H1 (cell line): ENCODE results near the gene NCF2. TPM values are rescaled to one million over a fixed set of nuclear protein-coding genes. Genes with fewer than 3 reads are reported as not detected.

Experiments
- CTCF ChIA-PET: fragments of 300-600 bp; sonication (Branson Sonifier 250); formaldehyde crosslinking; loops from one replicate; lab custom pipeline; 2021; ENCODE audit not compliant: partially characterized antibody; lab: Charles Lee
- POLR2A ChIA-PET: fragments of 300-600 bp; sonication (Branson Sonifier 250); formaldehyde crosslinking; loops from one replicate; lab custom pipeline; 2021; ENCODE audit warnings: inconsistent platforms; ENCODE audit not compliant: partially characterized antibody; lab: Charles Lee
- DNase-seq, 2 experiments: peaks; one replicate each; pipeline versions ENCODE4 v3.0.0 to v3.0.0-alpha.2; 2010 to 2022; ENCODE audit warnings: low spot score in 2 of 2, low read depth in 1 of 2, mixed read lengths in 1 of 2
- FAIRE-seq: peaks from 2 replicates; lab custom pipeline; 2011; peaks lifted over from hg19 to GRCh38; lab: Jason Lieb, UNC
- H2AFZ ChIP-seq: 2 replicates; pipeline ENCODE4 v1.8.1; 2012; ENCODE audit warnings: low read length, inconsistent platforms
- H2AK5ac ChIP-seq: 2 replicates; pipeline ENCODE4 v1.6.1; 2013; ENCODE audit warnings: low read depth, low read length
- H2BK120ac ChIP-seq: replicated peaks from 2 replicates; pipeline ENCODE3; 2013; ENCODE audit warnings: low read depth, low read length, inconsistent platforms
- H2BK12ac ChIP-seq: 2 replicates; pipeline ENCODE4 v1.6.1; 2013; ENCODE audit warnings: low read depth, low read length
- H2BK15ac ChIP-seq: 2 replicates; pipeline ENCODE4 v1.6.1; 2013; ENCODE audit warnings: low read length
- H2BK20ac ChIP-seq: 2 replicates; pipeline ENCODE4 v1.6.1; 2013; ENCODE audit warnings: low read length
- H2BK5ac ChIP-seq: 2 replicates; pipeline ENCODE4 v1.6.1; 2013; ENCODE audit warnings: low read depth, low read length
- H3K14ac ChIP-seq: 2 replicates; pipeline ENCODE4 v1.6.1; 2013; ENCODE audit warnings: inconsistent platforms; ENCODE audit not compliant: insufficient read length
- H3K18ac ChIP-seq: 2 replicates; pipeline ENCODE4 v1.6.1; 2013; ENCODE audit warnings: low read length; ENCODE audit errors: extremely low read depth
- H3K23ac ChIP-seq: 2 replicates; pipeline ENCODE4 v1.6.1; 2013; ENCODE audit warnings: inconsistent platforms; ENCODE audit not compliant: insufficient read length
- H3K23me2 ChIP-seq: 2 replicates; pipeline ENCODE4 v1.6.1; 2013; ENCODE audit warnings: low read depth, low read length
- H3K27ac ChIP-seq: 2 replicates; pipeline ENCODE4 v1.6.1; 2011; ENCODE audit warnings: low read depth, low read length, inconsistent platforms
- H3K27me3 ChIP-seq, 4 experiments: replicated peaks in 1 of 4; 1 replicate in 1 of 4; 2 replicates in 3 of 4; pipeline versions ENCODE4 v1.6.1 to v1.8.1; 2011 to 2013; ENCODE audit warnings: low read length in 3 of 4, mild to moderate bottlenecking in 3 of 4, inconsistent platforms in 2 of 4, mixed read lengths in 2 of 4, moderate library complexity in 1 of 4; ENCODE audit not compliant: control insufficient read depth in 3 of 4, insufficient read depth in 3 of 4; ENCODE audit errors: extremely low read depth in 1 of 4
- H3K36me3 ChIP-seq, 4 experiments: 2 replicates each; pipeline versions ENCODE4 v1.6.1 to v1.8.1; 2011 to 2013; ENCODE audit warnings: mild to moderate bottlenecking in 4 of 4, low read length in 3 of 4, moderate library complexity in 2 of 4, control low read depth in 1 of 4, inconsistent platforms in 1 of 4; ENCODE audit not compliant: insufficient read depth in 4 of 4, control insufficient read depth in 2 of 4
- H3K4ac ChIP-seq: replicated peaks from 2 replicates; pipeline ENCODE3; 2013; ENCODE audit warnings: low read length, low read depth, mixed read lengths, inconsistent platforms; ENCODE audit not compliant: insufficient read length
- H3K4me1 ChIP-seq, 4 experiments: replicated peaks in 1 of 4; 1 replicate in 1 of 4; 2 replicates in 3 of 4; pipeline versions ENCODE4 v1.6.1 to v1.8.1; 2011 to 2013; ENCODE audit warnings: low read length in 3 of 4, inconsistent platforms in 2 of 4, mixed read lengths in 1 of 4; ENCODE audit not compliant: insufficient read depth in 4 of 4, control insufficient read depth in 3 of 4
- H3K4me2 ChIP-seq, 2 experiments: 2 replicates each; pipeline versions ENCODE4 v1.6.1 to v1.8.1; 2011 to 2013; ENCODE audit warnings: low read depth in 2 of 2, low read length in 2 of 2, control low read depth in 1 of 2, inconsistent platforms in 1 of 2, mild to moderate bottlenecking in 1 of 2; ENCODE audit not compliant: insufficient read depth in 1 of 2
- H3K4me3 ChIP-seq, 4 experiments: fragments of 200-600, 300-600 bp in 1 of 4; sonication (generic), shearing (Covaris generic), sonication (Bioruptor Twin) in 1 of 4; 2 replicates each; pipeline versions ENCODE4 v1.5.1 to v1.8.1; 2011 to 2016; ENCODE audit warnings: low read length in 4 of 4, low read depth in 3 of 4, control low read depth in 2 of 4, inconsistent platforms in 2 of 4, mild to moderate bottlenecking in 2 of 4, mixed read lengths in 1 of 4, moderate library complexity in 1 of 4; ENCODE audit not compliant: insufficient read depth in 2 of 4; ENCODE audit errors: extremely low read depth in 1 of 4
- H3K56ac ChIP-seq: replicated peaks from 2 replicates; pipeline ENCODE3; 2013; ENCODE audit warnings: low read depth, mild to moderate bottlenecking, mixed read lengths, low read length, inconsistent platforms; ENCODE audit not compliant: insufficient read length
- H3K79me1 ChIP-seq: 2 replicates; pipeline ENCODE4 v1.6.1; 2013; ENCODE audit warnings: low read depth, low read length, control low read depth
- H3K79me2 ChIP-seq, 2 experiments: 2 replicates each; pipeline versions ENCODE4 v1.6.1 to v1.8.1; 2012 to 2013; ENCODE audit warnings: low read length in 2 of 2, mild to moderate bottlenecking in 2 of 2, inconsistent platforms in 1 of 2; ENCODE audit not compliant: insufficient read depth in 2 of 2, control insufficient read depth in 1 of 2
- H3K9ac ChIP-seq, 4 experiments: replicated peaks in 1 of 4; 1 replicate in 1 of 4; 2 replicates in 3 of 4; pipeline versions ENCODE4 v1.6.1 to v1.8.1; 2011 to 2013; ENCODE audit warnings: low read depth in 3 of 4, low read length in 3 of 4, control low read depth in 2 of 4, mild to moderate bottlenecking in 2 of 4, moderate library complexity in 2 of 4, inconsistent platforms in 1 of 4; ENCODE audit errors: extremely low read depth in 1 of 4
- H3K9me3 ChIP-seq, 2 experiments: 2 replicates each; pipeline versions ENCODE4 v1.6.1 to v1.8.1; 2012 to 2013; ENCODE audit warnings: mild to moderate bottlenecking in 2 of 2, moderate library complexity in 2 of 2, control low read depth in 1 of 2, inconsistent platforms in 1 of 2, low read depth in 1 of 2, low read length in 1 of 2, mixed read lengths in 1 of 2; ENCODE audit not compliant: insufficient read depth in 2 of 2
- H4K20me1 ChIP-seq, 2 experiments: replicated peaks in 1 of 2; 2 replicates each; pipeline versions ENCODE3 to v1.8.1; 2011 to 2013; ENCODE audit warnings: inconsistent platforms in 2 of 2, low read length in 2 of 2, mild to moderate bottlenecking in 1 of 2; ENCODE audit not compliant: insufficient read depth in 2 of 2, control insufficient read depth in 1 of 2
- H4K5ac ChIP-seq: 2 replicates; pipeline ENCODE4 v1.6.1; 2013; ENCODE audit warnings: low read length, low read depth, mixed read lengths, inconsistent platforms; ENCODE audit not compliant: insufficient read length
- H4K8ac ChIP-seq: 2 replicates; pipeline ENCODE4 v1.8.0; 2013; ENCODE audit warnings: mild to moderate bottlenecking, moderate library complexity, low read length, inconsistent platforms; ENCODE audit not compliant: insufficient read depth; ENCODE audit errors: extremely low read depth
- H4K91ac ChIP-seq: replicated peaks from 2 replicates; pipeline ENCODE3; 2013; ENCODE audit warnings: low read length, mixed read lengths, inconsistent platforms; ENCODE audit not compliant: insufficient read length
- ASH2L ChIP-seq: fragments of 200-600, 300-600 bp; sonication (generic); IDR thresholded peaks from one replicate; pipeline ENCODE4 v1.7.1; 2017; ENCODE audit warnings: low read length
- ATF2 ChIP-seq: IDR thresholded peaks from 2 replicates; pipeline ENCODE4 v1.6.1; 2012; ENCODE audit warnings: low read length, inconsistent platforms
- ATF3 ChIP-seq: IDR thresholded peaks from 2 replicates; pipeline ENCODE4 v1.6.1; 2011; ENCODE audit warnings: low read depth, mild to moderate bottlenecking, low read length; ENCODE audit not compliant: insufficient read depth
- BCL11A ChIP-seq, 2 experiments: IDR thresholded peaks; one replicate each; pipeline ENCODE4 v1.6.1; 2011; ENCODE audit warnings: low read depth in 2 of 2, low read length in 2 of 2, mild to moderate bottlenecking in 2 of 2
- CBX5 ChIP-seq: fragments of 300-800, 300-1000 bp; sonication (generic); IDR thresholded peaks from 2 replicates; pipeline ENCODE4 v1.7.1; 2016; ENCODE audit warnings: antibody characterized with exemption, low read length, low read depth
- CHD2 ChIP-seq: IDR thresholded peaks from 2 replicates; pipeline ENCODE4 v1.6.1; 2012; ENCODE audit warnings: low read length, improper control_type of control experiment
- CREB1 ChIP-seq: IDR thresholded peaks from 2 replicates; pipeline ENCODE4 v1.6.1; 2012; ENCODE audit warnings: inconsistent platforms
- E2F6 ChIP-seq: IDR thresholded peaks from 2 replicates; pipeline ENCODE4 v1.6.1; 2012; ENCODE audit warnings: inconsistent platforms
- POLR2AphosphoS5 ChIP-seq: IDR thresholded peaks from 2 replicates; pipeline ENCODE4 v1.6.1; 2011; ENCODE audit warnings: low read depth, low read length
- YY1 ChIP-seq: IDR thresholded peaks from 2 replicates; pipeline ENCODE4 v1.6.1; 2011; ENCODE audit warnings: low read depth, mild to moderate bottlenecking, low read length
- polyA plus RNA-seq, 7 experiments: library from polyadenylated mRNA; depleted of rRNA in 3 of 7; stranded (reverse) in 5 of 7; unstranded in 2 of 7; fragments of >200 nt in 5 of 7; fragments of 200-250 nt in 2 of 7; gene quantifications; 1 replicate in 5 of 7; 2 replicates in 1 of 7; 4 replicates in 1 of 7; pipeline versions ENCODE4 v1.2.1 to v1.2.3, GENCODE V29; 2011 to 2013; ENCODE audit warnings: missing spikeins in 2 of 7, mixed read lengths in 2 of 7
- total RNA-seq: library from RNA; stranded (reverse); fragmentation: NEBNext Ultra II Directional; extraction: Animal tissue kit (Norgen Biotek cat#: 25700); gene quantifications from 2 replicates; pipeline ENCODE4 v1.2.1, GENCODE V29; 2021

The NCF2 gene
- total and polyA plus RNA-seq, 2 of the 8 experiments (the other 6 are each of a cell fraction or from before 2014, with no cell fraction given) = not detected

DNA sequence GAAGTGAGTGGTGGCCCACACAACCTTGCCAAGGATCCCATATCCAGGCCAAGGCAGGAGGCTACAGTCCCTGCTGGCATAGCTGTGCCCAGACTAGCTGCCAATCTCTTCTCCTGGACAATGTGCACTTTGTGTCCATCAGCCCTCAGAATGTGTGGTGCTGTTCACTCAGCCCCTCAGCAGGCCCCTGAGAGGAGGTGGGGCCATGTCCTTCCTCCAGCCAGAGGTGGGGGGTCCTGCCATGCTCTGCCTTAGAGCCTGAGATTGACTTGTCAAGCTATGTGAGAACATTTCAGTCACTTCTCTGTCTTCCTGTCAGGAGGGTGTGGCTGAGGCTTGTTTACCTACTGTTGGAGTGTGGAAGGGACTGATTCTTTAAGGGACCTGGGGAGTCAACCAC, 1.4 kb downstream of the NCF2 start:
- Histone ChIP-seq H2BK120ac (no peak overlapping the region), H2AK5ac (no peak overlapping the region), H3K36me3 (no peaks in the 10 kb centered on the region), H4K91ac (no peak overlapping the region), H3K4me3 (no peak overlapping the region), H3K9me3 (no peaks in the 10 kb centered on the region), H2BK12ac (peak overlapping the region; percentile 55; the same call in 1 of the 2 replicates), H3K79me2 (no peaks in the 10 kb centered on the region), H2BK5ac (peak overlapping the region; percentile 73; the same call in 1 of the 2 replicates), H4K8ac (no peak overlapping the region), H3K23me2 (no peaks in the 10 kb centered on the region), H2BK15ac (0 out of 2 replicates have a peak overlapping the region, but pooled peaks have one; percentile 85), H2BK20ac (no peak overlapping the region), H3K14ac (no peak overlapping the region), H4K5ac (no peak overlapping the region), H3K79me1 (no peaks in the 10 kb centered on the region), H4K20me1 (no peaks in the 10 kb centered on the region), H3K27me3 (no peaks in the 10 kb centered on the region), H2AFZ (0 out of 2 replicates have a peak overlapping the region, but pooled peaks have one; percentile 68), H3K4me2 (peak overlapping the region in 1 of 2 experiments; percentile 40; a peak in 1 of 4 replicates), H3K56ac (no peak overlapping the region), H3K4ac (peak overlapping the region; percentile 50), H3K27ac (no peak overlapping the region), H3K18ac (no peak overlapping the region), H3K9ac (no peak overlapping the region), H3K4me1 (peaks cover 0 to 8% (median 5%) of the 10 kb centered on the region in 4 experiments; a peak in 5 of 7 replicates), H3K23ac (no peak overlapping the region)
- TF ChIP-seq CHD2 (no peak), CBX5 (no peak), CREB1 (no peak), BCL11A (IDR thresholded peaks at IDR 0.05; ENCODE audit: low read depth in 2 of 2, low read length in 2 of 2) (no peak), ATF3 (no peak), ASH2L (no peak), ATF2 (no peak), POLR2AphosphoS5 (no peak), E2F6 (no peak), YY1 (no peak)
- ChIA-PET POLR2A (no interaction called here), CTCF (interaction anchor here (1.9 to 2.5 kb wide), 2 partner anchors 9 to 26 kb away, joined by 5 to 7 read pairs; no protein-coding TSS in a partner anchor)
- DNase-seq = no peak
- no peak for FAIRE-seq
